ENCODE results near the gene PEX14.

Gene PEX14

DNA sequence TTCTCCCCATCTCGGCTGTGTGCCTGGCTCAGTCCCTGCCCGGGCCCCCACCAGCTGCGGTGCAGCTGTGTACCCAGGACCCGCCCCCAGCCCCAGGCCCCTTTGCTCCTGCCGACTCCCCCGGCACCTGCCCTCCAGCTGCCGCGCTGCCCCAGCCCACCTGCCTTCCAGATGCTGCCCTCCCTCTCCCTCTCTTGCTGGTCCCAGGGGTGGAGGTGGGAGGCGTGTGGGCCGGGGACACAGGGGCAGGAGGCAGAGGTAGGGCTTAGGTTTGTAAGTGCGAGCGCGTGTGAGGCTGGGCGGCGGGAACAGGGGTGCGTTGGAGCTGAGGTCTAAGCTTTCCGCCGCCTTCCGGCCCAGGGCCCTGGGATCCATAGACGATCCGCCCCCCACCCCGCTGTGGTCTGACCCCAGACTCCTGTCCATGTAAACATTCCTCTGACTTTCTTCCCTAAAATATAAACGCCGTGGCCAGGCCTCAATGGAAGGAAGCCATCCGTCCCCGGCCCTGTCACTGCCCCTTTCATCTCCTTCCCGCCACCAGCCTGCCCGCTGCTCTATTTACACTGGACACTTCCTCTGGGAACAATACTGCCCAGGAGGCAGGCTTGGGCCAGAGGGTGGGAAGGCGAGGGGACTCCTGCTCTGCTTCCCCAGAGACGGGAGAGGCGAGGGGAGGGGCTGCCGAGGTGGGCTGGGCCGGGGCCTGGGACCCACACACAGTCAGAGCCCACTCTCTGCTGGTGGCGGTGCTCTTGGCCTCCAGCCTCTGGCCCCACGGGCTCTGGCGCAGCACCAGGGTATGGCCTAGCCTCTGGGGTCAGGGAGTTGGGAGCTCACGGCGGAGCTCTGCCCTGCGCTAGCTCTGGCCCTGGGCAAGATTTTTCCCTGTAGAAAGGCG, 193.4 kb downstream of the PEX14 start:
- no peak for TF ChIP-seq TAF1 (IDR thresholded peaks at IDR 0.05; ENCODE audit: borderline replicate concordance, insufficient read depth, low read length)
- TF ChIP-seq FOXP2 (optimal IDR thresholded peaks at IDR 0.05; ENCODE audit: borderline replicate concordance, extremely low read depth, extremely low read length, insufficient read depth): no peak
- TF ChIP-seq POLR2AphosphoS5 (IDR thresholded peaks at IDR 0.05; ENCODE audit: low read depth, low read length): no peak
- TF ChIP-seq, protein P1, sequence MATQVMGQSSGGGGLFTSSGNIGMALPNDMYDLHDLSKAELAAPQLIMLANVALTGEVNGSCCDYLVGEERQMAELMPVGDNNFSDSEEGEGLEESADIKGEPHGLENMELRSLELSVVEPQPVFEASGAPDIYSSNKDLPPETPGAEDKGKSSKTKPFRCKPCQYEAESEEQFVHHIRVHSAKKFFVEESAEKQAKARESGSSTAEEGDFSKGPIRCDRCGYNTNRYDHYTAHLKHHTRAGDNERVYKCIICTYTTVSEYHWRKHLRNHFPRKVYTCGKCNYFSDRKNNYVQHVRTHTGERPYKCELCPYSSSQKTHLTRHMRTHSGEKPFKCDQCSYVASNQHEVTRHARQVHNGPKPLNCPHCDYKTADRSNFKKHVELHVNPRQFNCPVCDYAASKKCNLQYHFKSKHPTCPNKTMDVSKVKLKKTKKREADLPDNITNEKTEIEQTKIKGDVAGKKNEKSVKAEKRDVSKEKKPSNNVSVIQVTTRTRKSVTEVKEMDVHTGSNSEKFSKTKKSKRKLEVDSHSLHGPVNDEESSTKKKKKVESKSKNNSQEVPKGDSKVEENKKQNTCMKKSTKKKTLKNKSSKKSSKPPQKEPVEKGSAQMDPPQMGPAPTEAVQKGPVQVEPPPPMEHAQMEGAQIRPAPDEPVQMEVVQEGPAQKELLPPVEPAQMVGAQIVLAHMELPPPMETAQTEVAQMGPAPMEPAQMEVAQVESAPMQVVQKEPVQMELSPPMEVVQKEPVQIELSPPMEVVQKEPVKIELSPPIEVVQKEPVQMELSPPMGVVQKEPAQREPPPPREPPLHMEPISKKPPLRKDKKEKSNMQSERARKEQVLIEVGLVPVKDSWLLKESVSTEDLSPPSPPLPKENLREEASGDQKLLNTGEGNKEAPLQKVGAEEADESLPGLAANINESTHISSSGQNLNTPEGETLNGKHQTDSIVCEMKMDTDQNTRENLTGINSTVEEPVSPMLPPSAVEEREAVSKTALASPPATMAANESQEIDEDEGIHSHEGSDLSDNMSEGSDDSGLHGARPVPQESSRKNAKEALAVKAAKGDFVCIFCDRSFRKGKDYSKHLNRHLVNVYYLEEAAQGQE (IDR thresholded peaks at IDR 0.05; ENCODE audit: insufficient read depth in 1 of 2, low read depth in 2 of 2, low read length in 2 of 2): no peak
- no peak for TF ChIP-seq SIN3A (IDR thresholded peaks at IDR 0.05; ENCODE audit: borderline replicate concordance, insufficient read depth, low read length)

DNA sequence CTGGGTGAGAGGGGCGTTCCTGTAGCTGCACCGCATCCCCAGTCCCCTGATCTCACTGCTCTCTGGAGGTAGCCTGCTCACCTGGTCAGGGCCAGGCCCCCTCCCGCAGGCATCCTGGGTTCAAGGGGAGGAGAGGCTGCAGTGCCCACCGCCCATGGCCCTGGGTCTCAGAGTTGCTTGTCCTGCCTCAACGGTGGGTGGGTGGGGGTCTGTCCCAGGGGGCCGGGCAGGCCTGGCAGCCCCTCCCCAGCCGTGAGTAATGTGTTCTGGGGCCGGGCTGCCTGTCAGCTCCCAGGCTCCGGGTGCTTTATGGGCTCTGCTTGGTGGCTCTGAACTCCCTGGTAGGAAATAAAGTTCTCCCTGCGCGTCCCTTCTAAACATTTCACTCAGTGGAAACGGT, 194.8 kb downstream of the PEX14 start:
- TF ChIP-seq POLR2AphosphoS5 (IDR thresholded peaks at IDR 0.05; ENCODE audit: low read depth, low read length) (no peak), TAF1 (IDR thresholded peaks at IDR 0.05; ENCODE audit: borderline replicate concordance, insufficient read depth, low read length) (no peak), SIN3A (IDR thresholded peaks at IDR 0.05; ENCODE audit: borderline replicate concordance, insufficient read depth, low read length) (no peak), FOXP2 (optimal IDR thresholded peaks at IDR 0.05; ENCODE audit: borderline replicate concordance, extremely low read depth, extremely low read length, insufficient read depth) (no peak)
- TF ChIP-seq, protein P1 (IDR thresholded peaks at IDR 0.05; ENCODE audit: insufficient read depth in 1 of 2, low read depth in 2 of 2, low read length in 2 of 2): no peak

DNA sequence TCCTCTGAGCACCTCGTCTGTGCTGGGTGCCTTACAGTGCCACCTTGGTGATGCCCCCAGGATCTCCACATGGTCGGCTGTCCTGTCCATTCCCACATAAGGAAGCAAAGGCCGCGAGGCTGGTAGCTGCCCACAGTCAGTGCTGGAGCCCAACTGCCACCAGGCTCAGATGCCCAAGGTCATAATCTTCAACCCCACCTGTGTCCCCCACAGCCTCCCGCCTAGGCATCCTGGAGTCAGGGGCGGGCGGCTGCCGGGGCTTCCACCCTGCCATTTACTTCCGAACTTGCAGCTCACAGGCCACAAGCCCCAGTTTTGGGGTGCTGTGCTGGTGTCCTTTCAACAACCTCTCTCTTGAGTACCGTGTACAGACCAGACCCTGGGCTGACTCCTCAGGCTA, 195.4 kb downstream of the PEX14 start:
- TF ChIP-seq, protein P1 (IDR thresholded peaks at IDR 0.05; ENCODE audit: insufficient read depth in 1 of 2, low read depth in 2 of 2, low read length in 2 of 2): no peak
- no peak for TF ChIP-seq POLR2AphosphoS5 (IDR thresholded peaks at IDR 0.05; ENCODE audit: low read depth, low read length)
- no peak for TF ChIP-seq FOXP2 (optimal IDR thresholded peaks at IDR 0.05; ENCODE audit: borderline replicate concordance, extremely low read depth, extremely low read length, insufficient read depth)
- no peak for TF ChIP-seq SIN3A (IDR thresholded peaks at IDR 0.05; ENCODE audit: borderline replicate concordance, insufficient read depth, low read length)
- no peak for TF ChIP-seq TAF1 (IDR thresholded peaks at IDR 0.05; ENCODE audit: borderline replicate concordance, insufficient read depth, low read length)

DNA sequence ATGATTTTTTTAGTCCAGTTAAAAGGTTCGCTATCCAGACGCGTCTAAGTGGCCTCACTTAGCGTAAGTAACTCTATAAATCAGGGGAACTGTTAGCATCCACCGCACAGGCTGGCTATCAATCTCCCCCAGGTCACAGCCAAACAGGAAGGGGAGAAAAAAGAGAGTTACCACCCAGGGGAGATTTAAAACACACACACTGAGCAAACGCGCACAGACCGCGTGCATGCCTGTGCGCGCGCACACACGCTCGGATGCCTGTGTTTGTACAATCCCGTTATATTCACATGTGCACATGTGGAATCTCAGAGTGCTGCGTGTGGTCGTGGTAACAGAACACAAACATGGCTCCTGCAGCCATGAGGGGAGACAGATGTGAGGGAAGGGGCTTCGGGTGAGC, 196.3 kb downstream of the PEX14 start:
- no peak for TF ChIP-seq SIN3A (IDR thresholded peaks at IDR 0.05; ENCODE audit: borderline replicate concordance, insufficient read depth, low read length)
- TF ChIP-seq, protein P1 (IDR thresholded peaks at IDR 0.05; ENCODE audit: insufficient read depth in 1 of 2, low read depth in 2 of 2, low read length in 2 of 2): no peak
- no peak for TF ChIP-seq TAF1 (IDR thresholded peaks at IDR 0.05; ENCODE audit: borderline replicate concordance, insufficient read depth, low read length)
- no peak for TF ChIP-seq FOXP2 (optimal IDR thresholded peaks at IDR 0.05; ENCODE audit: borderline replicate concordance, extremely low read depth, extremely low read length, insufficient read depth)
- TF ChIP-seq POLR2AphosphoS5 (IDR thresholded peaks at IDR 0.05; ENCODE audit: low read depth, low read length): no peak
